Upper lobe of left lung (tissue), 4 donors: ENCODE data around the gene OSBPL5.

Experiments
- CTCF ChIP-seq, 6 experiments: fragments of 450-650 bp in 4 of 6; fragments of 200-600 bp in 2 of 6; sonication (generic) in 2 of 6; IDR thresholded peaks; one replicate each; pipeline ENCODE4 v1.5.1; 2016 to 2019; ENCODE audit warnings: antibody characterized with exemption in 6 of 6
- POLR2A ChIP-seq, 4 donors: fragments of 450-650 bp; IDR thresholded peaks; one replicate each; pipeline ENCODE4 v1.5.1; 2016 to 2017; ENCODE audit warnings: antibody characterized with exemption in 4 of 4, mild to moderate bottlenecking in 2 of 4

- no peak for TF ChIP-seq POLR2A (IDR thresholded peaks at IDR 0.05)
- TF ChIP-seq CTCF (IDR thresholded peaks at IDR 0.05), result no peak
These were observed 79.0 kb downstream of the OSBPL5 start for GRCh38 chr11:3086114-3086513.
